HG03520 (cell line): ENCODE measurements around the gene ADAM17.

Experiments used
- ATAC-seq: cut with Tn5 transposase; IDR thresholded peaks from one replicate; pipeline ENCODE4 v1.9.1; 2021; ENCODE audit warnings: mild to moderate bottlenecking, moderate library complexity; ENCODE audit not compliant: unreplicated experiment

ADAM17 gene

GRCh38 chr2:9474361-9475057, 81.1 kb downstream of the ADAM17 start, which contains the start of gene IAH1:
Gene IAH1 (plus strand): TSS chr2:9474551. CDS start chr2:9474567, 16 bp downstream.
- ATAC-seq = peak; percentile 68

GRCh38 chr2:9473985-9474360, 81.7 kb downstream of the ADAM17 start:
- peak; percentile 28 for ATAC-seq

- peak; percentile 12 for ATAC-seq
Measured at GRCh38 chr2:9473308-9473984, 82.2 kb downstream of the ADAM17 start.

GRCh38 chr2:9472511-9472910, 83.1 kb downstream of the ADAM17 start:
- ATAC-seq = no peak

- ATAC-seq = no peak
Measured at GRCh38 chr2:9471206-9471605, 84.4 kb downstream of the ADAM17 start.

- no peak for ATAC-seq
Measured at GRCh38 chr2:9467687-9468086, 87.9 kb downstream of the ADAM17 start.

- no peak for ATAC-seq
Measured at GRCh38 chr2:9466147-9466683, 89.4 kb downstream of the ADAM17 start.

GRCh38 chr2:9465170-9465569, 90.5 kb downstream of the ADAM17 start:
- ATAC-seq = no peak

GRCh38 chr2:9463698-9464034, 92.0 kb downstream of the ADAM17 start:
- ATAC-seq = no peak

- no peak for ATAC-seq
Measured at GRCh38 chr2:9462886-9463697, 92.5 kb downstream of the ADAM17 start.

GRCh38 chr2:9462313-9462712, 93.3 kb downstream of the ADAM17 start:
- no peak for ATAC-seq

GRCh38 chr2:9461079-9461478, 94.6 kb downstream of the ADAM17 start:
- no peak for ATAC-seq

- ATAC-seq = no peak
Measured at GRCh38 chr2:9460441-9461017, 95.1 kb downstream of the ADAM17 start.

GRCh38 chr2:9451231-9451630, 104.4 kb downstream of the ADAM17 start:
- ATAC-seq = no peak

- no peak for ATAC-seq
Measured at GRCh38 chr2:9445089-9445488, 110.5 kb downstream of the ADAM17 start.

- ATAC-seq = no peak
Measured at GRCh38 chr2:9443526-9443925, 112.1 kb downstream of the ADAM17 start.

GRCh38 chr2:9441556-9441955, 114.1 kb downstream of the ADAM17 start:
- no peak for ATAC-seq

GRCh38 chr2:9440058-9440727, 115.4 kb downstream of the ADAM17 start:
- ATAC-seq = no peak

- ATAC-seq = no peak
Measured at GRCh38 chr2:9439536-9439935, 116.1 kb downstream of the ADAM17 start.
